MM.1S (cell line): ENCODE measurements around the gene BEND5.

Experiments used
- DNase-seq: peaks from one replicate; pipeline ENCODE4 v3.0.0-alpha.2; 2015
- H2AFZ ChIP-seq: fragments of 300-600 bp; sonication (generic); 2 replicates; pipeline ENCODE4 v1.6.0; 2016; ENCODE audit warnings: antibody characterized with exemption, low read length
- H3F3A ChIP-seq: fragments of 300-600 bp; sonication (generic); 2 replicates; pipeline ENCODE4 v1.6.1; 2016; ENCODE audit warnings: mild to moderate bottlenecking, antibody characterized with exemption, low read length, moderate library complexity, mixed read lengths; ENCODE audit not compliant: insufficient read depth
- H3K27ac ChIP-seq: fragments of 300-600 bp; sonication (generic); 2 replicates; pipeline ENCODE4 v1.5.1; 2016; ENCODE audit warnings: mild to moderate bottlenecking, low read length
- H3K27me3 ChIP-seq: fragments of 300-600 bp; sonication (generic); replicated peaks from 2 replicates; pipeline ENCODE4 v1.6.0; 2016; ENCODE audit warnings: low read length; ENCODE audit not compliant: insufficient read depth
- H3K36me3 ChIP-seq: fragments of 300-600 bp; sonication (generic); replicated peaks from 2 replicates; pipeline ENCODE4 v1.6.1; 2016; ENCODE audit warnings: mild to moderate bottlenecking, low read length, mixed read lengths; ENCODE audit not compliant: insufficient read depth
- H3K4me1 ChIP-seq: fragments of 300-600 bp; sonication (generic); 2 replicates; pipeline ENCODE4 v1.6.1; 2016; ENCODE audit warnings: low read length, mixed read lengths
- H3K4me2 ChIP-seq: fragments of 300-600 bp; sonication (generic); 2 replicates; pipeline ENCODE4 v1.6.0; 2016; ENCODE audit warnings: low read depth, low read length
- H3K4me3 ChIP-seq: fragments of 300-600 bp; sonication (generic); 2 replicates; pipeline ENCODE4 v1.5.1; 2016; ENCODE audit warnings: low read length, mixed read lengths
- H3K79me2 ChIP-seq: fragments of 300-600 bp; sonication (generic); 2 replicates; pipeline ENCODE4 v1.6.1; 2016; ENCODE audit warnings: mixed run types, low read length, mixed read lengths
- H3K9ac ChIP-seq: fragments of 300-600 bp; sonication (generic); 2 replicates; pipeline ENCODE4 v1.6.1; 2016; ENCODE audit warnings: low read length, mixed read lengths
- H3K9me2 ChIP-seq: fragments of 300-600 bp; sonication (generic); replicated peaks from 2 replicates; pipeline ENCODE4 v1.6.1; 2016; ENCODE audit warnings: mild to moderate bottlenecking, low read length, mixed read lengths; ENCODE audit not compliant: insufficient read depth
- H3K9me3 ChIP-seq: fragments of 300-600 bp; sonication (generic); replicated peaks from 2 replicates; pipeline ENCODE4 v1.6.1; 2016; ENCODE audit warnings: mild to moderate bottlenecking, low read length, mixed read lengths; ENCODE audit not compliant: insufficient read depth
- H4K20me1 ChIP-seq: fragments of 300-600 bp; sonication (generic); 2 replicates; pipeline ENCODE4 v1.6.1; 2016; ENCODE audit warnings: mild to moderate bottlenecking, low read length, moderate library complexity, mixed read lengths; ENCODE audit not compliant: insufficient read depth
- CTCF ChIP-seq: fragments of 300-600 bp; sonication (generic); IDR thresholded peaks from 2 replicates; pipeline ENCODE4 v1.5.1; 2016; ENCODE audit warnings: antibody characterized with exemption, low read length, mixed read lengths
- EZH2 ChIP-seq: fragments of 300-600 bp; sonication (generic); optimal IDR thresholded peaks from 2 replicates; pipeline ENCODE3; 2017; ENCODE audit warnings: low read depth, mild to moderate bottlenecking, antibody characterized with exemption, low read length, mixed read lengths
- EZH2phosphoT487 ChIP-seq: fragments of 300-600 bp; sonication (generic); IDR thresholded peaks from 2 replicates; pipeline ENCODE4 v1.6.1; 2018; ENCODE audit warnings: antibody characterized with exemption, low read length

BEND5 gene

GRCh38 chr1:48680411-48681035, 96.2 kb downstream of the BEND5 start:
- H3K36me3 ChIP-seq: no peaks in the 10 kb centered on the region
- no peak for TF ChIP-seq EZH2phosphoT487
- TF ChIP-seq CTCF: no peak
- TF ChIP-seq EZH2: no peak

GRCh38 chr1:48679859-48680258, 96.8 kb downstream of the BEND5 start:
- H3K9me2 ChIP-seq: no peaks in the 10 kb centered on the region
- H3K36me3 ChIP-seq: no peaks in the 10 kb centered on the region
- H3F3A ChIP-seq: no peaks in the 10 kb centered on the region
- no peaks in the 10 kb centered on the region for H3K79me2 ChIP-seq
- no peaks in the 10 kb centered on the region for H4K20me1 ChIP-seq
- H3K4me1 ChIP-seq: no peaks in the 10 kb centered on the region
- no peak overlapping the region for H2AFZ ChIP-seq
- H3K9me3 ChIP-seq: no peaks in the 10 kb centered on the region
- no peak overlapping the region for H3K4me2 ChIP-seq
- H3K27ac ChIP-seq: no peak overlapping the region
- DNase-seq: no peak
- no peaks in the 10 kb centered on the region for H3K27me3 ChIP-seq
- TF ChIP-seq EZH2 (no peak), EZH2phosphoT487 (no peak), CTCF (no peak)
- H3K4me3 ChIP-seq: no peak overlapping the region
- no peak overlapping the region for H3K9ac ChIP-seq

More at GRCh38 chr1:48680411-48681035, 96.2 kb downstream of the BEND5 start:
- no peak overlapping the region for H3K9ac ChIP-seq
- H3F3A ChIP-seq: no peaks in the 10 kb centered on the region
- DNase-seq: peak; percentile 32
- H3K9me3 ChIP-seq: no peaks in the 10 kb centered on the region
- H3K79me2 ChIP-seq: no peaks in the 10 kb centered on the region
- H3K4me3 ChIP-seq: no peak overlapping the region
- H4K20me1 ChIP-seq: no peaks in the 10 kb centered on the region
- H3K27ac ChIP-seq: no peak overlapping the region
- no peaks in the 10 kb centered on the region for H3K9me2 ChIP-seq
- H3K4me1 ChIP-seq: no peaks in the 10 kb centered on the region
- H3K4me2 ChIP-seq: no peak overlapping the region
- no peak overlapping the region for H2AFZ ChIP-seq
- H3K27me3 ChIP-seq: no peaks in the 10 kb centered on the region

DNA sequence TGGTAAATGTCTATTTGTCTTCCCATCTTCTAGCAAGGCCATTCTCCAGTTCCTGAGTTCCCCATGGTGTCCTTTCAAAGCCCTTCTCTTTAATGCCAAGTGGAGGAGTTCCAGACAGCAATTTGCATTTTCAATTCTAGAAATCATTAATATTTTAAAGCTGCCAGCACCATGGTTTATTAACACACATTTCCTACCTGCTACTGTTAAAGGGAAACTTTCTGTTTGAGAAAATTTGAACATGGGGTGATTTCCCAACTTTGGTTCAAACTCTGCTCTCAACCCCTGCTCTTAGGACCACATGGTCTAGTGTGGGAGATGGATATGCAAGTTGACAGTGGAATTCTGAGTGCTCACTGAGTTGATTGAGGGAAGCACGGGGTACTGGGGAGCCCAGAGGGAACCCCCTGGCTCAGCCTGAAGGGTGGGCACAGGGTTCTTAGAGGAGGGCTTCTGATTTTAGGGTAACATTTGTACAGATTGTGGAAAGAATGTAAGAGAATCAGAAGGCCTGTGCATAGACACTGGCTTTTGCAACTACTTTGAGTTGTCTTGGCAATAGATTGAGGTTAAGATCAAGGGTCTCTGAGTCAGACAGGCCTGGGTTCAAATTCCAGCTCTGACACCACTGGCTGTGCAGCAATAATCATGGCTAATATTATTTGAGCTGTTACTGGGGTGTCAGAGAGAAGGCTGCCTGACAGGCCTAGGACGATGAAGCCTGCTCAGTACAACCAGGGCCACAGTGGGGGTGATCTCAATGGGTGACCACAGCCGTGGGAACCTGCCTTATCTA, 97.8 kb downstream of the BEND5 start:
- H3K9me3 ChIP-seq: no peaks in the 10 kb centered on the region
- H3K79me2 ChIP-seq: no peaks in the 10 kb centered on the region
- no peak overlapping the region for H3K4me3 ChIP-seq
- no peaks in the 10 kb centered on the region for H3K4me1 ChIP-seq
- no peaks in the 10 kb centered on the region for H3K36me3 ChIP-seq
- no peak for DNase-seq
- H3K4me2 ChIP-seq: no peak overlapping the region
- H3K9me2 ChIP-seq: no peaks in the 10 kb centered on the region
- H3F3A ChIP-seq: no peaks in the 10 kb centered on the region
- no peak overlapping the region for H3K27ac ChIP-seq
- no peaks in the 10 kb centered on the region for H4K20me1 ChIP-seq
- H3K9ac ChIP-seq: no peak overlapping the region
- no peaks in the 10 kb centered on the region for H3K27me3 ChIP-seq
- TF ChIP-seq CTCF: no peak
- TF ChIP-seq EZH2phosphoT487: no peak
- no peak for TF ChIP-seq EZH2
- no peak overlapping the region for H2AFZ ChIP-seq
